ENCODE results near the gene KCNG4.

The KCNG4 gene

GRCh38 chr16:84181144-84181915 lies 58.5 kb downstream of the KCNG4 start:
- DNase-seq: no peak

GRCh38 chr16:84180519-84181140 lies 59.2 kb downstream of the KCNG4 start:
- no peak for DNase-seq

- no peak for DNase-seq
Measured at GRCh38 chr16:84179612-84180320, 60.0 kb downstream of the KCNG4 start.

GRCh38 chr16:84178892-84179611 lies 60.8 kb downstream of the KCNG4 start:
- DNase-seq: no peak

GRCh38 chr16:84178146-84178765 lies 61.6 kb downstream of the KCNG4 start:
- no peak for DNase-seq

GRCh38 chr16:84177741-84178073 lies 62.1 kb downstream of the KCNG4 start:
- DNase-seq: no peak

- no peak for DNase-seq
Measured at GRCh38 chr16:84176192-84177053, 63.4 kb downstream of the KCNG4 start.

- DNase-seq: peak; percentile 61
Measured at GRCh38 chr16:84175350-84176081, 64.3 kb downstream of the KCNG4 start.

- no peak for DNase-seq
Measured at GRCh38 chr16:84174396-84174795, 65.4 kb downstream of the KCNG4 start.

GRCh38 chr16:84169765-84170310 lies 70.0 kb downstream of the KCNG4 start:
- no peak for DNase-seq
